ENCODE measurements around the gene COPS8. TPM values are rescaled to one million over a fixed set of nuclear protein-coding genes. Genes with fewer than 3 reads are reported as not detected.
A peak's percentile ranks its signal among the peaks of the same experiment; 100 is the strongest.

COPS8 gene
- total RNA-seq, 1 experiment from 2014 or later, result 217 TPM

- DNase-seq (ENCODE audit: low spot score), result no peak
These were observed 21.3 kb upstream of the COPS8 start for GRCh38 chr2:237064203-237065070.

GRCh38 chr2:237065071-237065377 lies 20.7 kb upstream of the COPS8 start:
- no peak for DNase-seq (ENCODE audit: low spot score)

- no peak for DNase-seq (ENCODE audit: low spot score)
These were observed 19.3 kb upstream of the COPS8 start for GRCh38 chr2:237066396-237066795.

DNA sequence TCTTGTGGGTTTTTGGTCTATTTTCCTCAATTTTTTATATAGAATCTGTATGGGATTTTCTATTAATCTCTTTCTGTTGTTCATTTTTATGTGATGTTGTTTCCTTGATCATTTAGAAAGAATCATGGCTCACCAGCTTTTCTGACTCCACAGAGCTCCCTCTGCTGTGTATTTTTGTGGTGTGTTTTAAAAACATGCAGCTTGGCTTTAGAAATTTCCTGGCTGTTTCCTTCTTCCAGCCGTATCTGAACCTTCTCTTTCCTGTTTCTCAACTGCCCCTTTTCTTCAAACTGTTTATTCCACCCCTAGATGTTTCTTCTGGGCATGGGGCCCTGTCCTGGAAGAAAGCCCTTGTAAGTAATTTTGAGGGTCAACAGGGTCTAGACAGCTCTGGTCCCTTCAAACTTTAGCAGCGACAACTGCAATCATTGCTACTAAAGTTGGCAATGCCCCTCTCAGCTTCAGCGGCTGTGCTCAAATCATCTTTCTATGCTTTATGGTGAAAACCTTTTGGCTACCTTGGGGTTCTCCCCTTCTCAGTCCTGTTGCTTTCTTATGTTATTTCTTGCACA lies 17.6 kb upstream of the COPS8 start:
- DNase-seq (ENCODE audit: low spot score), result no peak

DNA sequence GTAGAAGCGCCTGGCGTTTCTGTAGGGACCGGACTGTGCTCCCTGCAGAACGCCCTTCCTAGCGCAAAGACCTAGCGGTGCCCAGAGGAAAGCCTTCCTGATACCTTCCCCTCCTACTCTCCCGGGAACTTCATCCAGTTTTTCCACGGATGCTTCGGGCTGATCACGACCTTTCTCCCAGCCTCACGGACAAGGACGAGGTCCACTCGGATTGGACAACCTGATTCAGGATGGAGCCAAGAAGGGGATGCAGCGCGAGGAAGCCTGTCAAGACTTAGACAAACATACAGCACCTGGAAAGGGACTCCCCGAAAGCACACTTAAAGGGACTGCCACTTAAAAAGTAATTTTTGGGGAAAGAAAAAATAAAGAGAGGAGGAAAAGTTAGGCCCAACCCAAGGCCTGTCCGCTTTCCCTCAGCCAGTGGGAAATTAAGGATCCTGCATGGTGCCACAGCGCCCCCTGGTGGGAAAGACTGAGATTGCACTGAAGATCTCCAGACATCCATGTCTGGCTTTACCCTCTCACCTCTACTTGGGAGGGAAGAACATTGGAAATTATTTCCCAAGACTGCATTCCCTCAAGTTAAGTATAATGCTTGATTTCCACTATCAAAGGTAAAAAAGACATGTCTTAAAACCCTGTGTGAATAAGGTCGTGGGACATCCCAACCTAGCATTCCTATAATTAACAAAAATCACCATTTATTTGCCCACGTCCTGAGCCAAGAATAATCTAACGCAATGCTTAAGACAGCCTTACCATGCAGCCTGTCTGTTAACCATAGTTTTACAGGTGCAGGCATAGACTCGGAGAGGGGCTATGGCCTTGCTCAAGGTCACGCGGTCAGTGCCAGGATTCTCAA lies 13.4 kb upstream of the COPS8 start:
- DNase-seq (ENCODE audit: low spot score), result peak; percentile 37

DNA sequence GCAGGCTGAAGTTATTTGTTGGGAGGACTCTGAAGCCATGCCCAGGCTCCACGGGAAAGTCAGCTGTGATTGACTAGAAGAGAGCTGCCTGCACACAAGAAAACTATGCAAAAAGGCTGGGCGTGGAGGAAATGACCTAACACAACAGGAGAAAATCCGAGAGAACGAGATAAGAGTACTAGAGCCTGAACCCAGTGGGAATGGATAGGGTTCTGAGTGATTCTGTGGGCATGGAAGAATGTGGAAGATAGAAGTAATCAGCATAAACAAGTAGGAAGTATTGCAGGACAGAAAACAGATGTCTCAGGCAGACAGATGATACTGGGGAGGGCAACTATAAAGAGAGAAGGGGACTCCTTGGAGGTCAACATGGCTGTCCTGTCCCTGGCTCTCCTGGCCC lies 12.1 kb upstream of the COPS8 start:
- DNase-seq (ENCODE audit: low spot score), result no peak

- no peak for DNase-seq (ENCODE audit: low spot score)
These were observed 11.3 kb upstream of the COPS8 start for GRCh38 chr2:237074211-237074993.

DNA sequence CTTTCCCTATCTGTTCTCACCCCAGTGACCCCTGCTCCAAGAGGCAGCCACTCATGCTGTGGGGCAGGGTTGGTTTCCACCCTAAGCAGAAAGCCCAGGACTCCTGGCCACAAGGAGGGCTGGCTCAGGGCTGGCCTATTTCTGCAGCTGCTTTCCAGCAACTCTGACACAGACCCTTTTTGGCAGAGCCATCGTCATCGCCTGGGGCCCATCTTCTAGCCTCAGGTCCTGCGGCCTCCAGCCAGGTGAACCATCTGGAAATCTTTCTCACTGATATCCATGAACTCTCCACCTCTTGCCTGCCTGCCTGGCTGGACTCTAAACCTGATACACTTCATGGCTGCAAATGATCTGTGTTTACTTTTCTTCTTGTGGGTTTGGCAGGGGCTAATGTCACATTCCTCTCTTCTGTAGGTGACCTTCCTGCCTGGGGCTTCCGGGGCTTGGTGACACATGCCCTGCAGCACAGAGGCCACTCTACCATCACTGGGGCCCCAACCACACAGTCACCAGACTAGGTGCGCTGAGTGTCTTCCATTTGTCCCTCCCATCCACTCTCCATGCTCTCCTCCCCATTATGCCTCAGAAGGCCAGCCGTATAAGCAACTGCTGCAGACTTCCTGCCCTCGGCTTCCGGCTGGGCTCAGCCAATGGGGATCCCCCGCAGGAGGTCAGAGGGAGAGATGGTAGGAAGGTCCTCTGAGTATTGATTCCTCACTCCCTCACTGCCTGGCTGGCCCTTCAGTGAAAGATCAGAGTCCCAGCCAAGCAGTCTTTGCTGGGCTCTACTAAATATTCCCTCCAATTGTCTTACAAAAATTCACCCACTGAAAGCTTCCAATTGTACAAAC lies 9.7 kb upstream of the COPS8 start:
- peak; percentile 47 for DNase-seq (ENCODE audit: low spot score)

DNA sequence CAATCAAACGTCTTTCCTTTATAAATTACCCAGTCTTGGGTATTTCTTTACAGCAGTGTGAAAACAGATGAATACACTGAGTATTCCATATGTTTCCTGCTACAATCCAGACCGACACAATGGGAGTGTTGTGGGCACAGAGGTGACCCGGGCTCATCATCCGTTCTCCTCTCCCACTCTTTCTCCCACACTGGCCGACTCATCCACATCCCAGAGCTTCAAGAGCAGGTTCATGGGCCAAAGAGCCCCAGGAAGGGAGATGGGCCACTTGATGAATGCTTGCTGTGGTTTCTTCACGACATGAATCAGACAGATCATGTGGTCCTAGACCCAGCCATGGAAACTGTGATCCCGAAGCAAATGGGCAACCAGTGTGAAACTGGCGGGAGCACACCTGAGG lies 4.1 kb upstream of the COPS8 start:
- no peak for DNase-seq (ENCODE audit: low spot score)

- no peak for DNase-seq (ENCODE audit: low spot score)
These were observed 2.7 kb upstream of the COPS8 start for GRCh38 chr2:237083026-237083425.

DNA sequence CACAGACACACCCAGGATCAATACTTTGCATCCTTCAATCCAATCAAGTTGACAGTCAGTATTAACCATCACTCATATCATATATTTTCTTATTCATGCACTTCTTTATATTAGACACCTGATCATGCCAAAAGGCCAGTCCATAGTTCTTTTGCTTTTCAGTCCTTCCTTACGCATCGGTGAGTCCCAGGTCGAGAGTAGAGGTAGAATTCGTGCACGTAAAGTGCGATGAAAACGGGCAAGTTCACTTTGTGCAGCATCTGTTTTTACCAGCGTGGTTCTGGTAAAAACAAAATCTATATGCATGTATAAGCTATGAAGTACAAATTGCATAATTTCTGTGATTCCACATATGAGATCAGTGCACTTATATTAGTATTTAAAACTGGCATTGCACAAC lies 1.2 kb upstream of the COPS8 start:
- no peak for DNase-seq (ENCODE audit: low spot score)

GRCh38 chr2:237090906-237091305 lies 5.2 kb downstream of the COPS8 start:
- DNase-seq (ENCODE audit: low spot score), result no peak

GRCh38 chr2:237091779-237092436 lies 6.2 kb downstream of the COPS8 start:
- peak; percentile 26 for DNase-seq (ENCODE audit: low spot score)

DNA sequence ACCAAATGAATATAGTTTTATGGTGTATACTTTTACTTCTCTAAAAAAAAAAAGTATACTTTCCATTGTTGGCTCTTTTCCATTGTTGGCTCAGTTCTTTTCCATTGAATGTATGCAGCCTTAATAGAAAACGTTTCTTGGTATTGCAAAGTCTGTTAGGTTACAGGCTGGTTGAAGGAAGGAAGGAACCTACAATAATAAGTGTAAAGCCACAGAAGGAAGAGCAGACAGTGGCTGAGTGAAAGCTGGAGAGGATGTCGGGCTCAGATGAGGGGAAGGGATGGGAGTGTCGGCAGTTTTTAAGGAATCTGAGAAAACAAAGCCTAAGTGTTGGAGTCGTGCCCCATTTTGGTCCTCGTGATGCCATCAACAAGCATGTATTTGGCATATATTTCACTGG lies 6.8 kb downstream of the COPS8 start:
- no peak for DNase-seq (ENCODE audit: low spot score)

DNA sequence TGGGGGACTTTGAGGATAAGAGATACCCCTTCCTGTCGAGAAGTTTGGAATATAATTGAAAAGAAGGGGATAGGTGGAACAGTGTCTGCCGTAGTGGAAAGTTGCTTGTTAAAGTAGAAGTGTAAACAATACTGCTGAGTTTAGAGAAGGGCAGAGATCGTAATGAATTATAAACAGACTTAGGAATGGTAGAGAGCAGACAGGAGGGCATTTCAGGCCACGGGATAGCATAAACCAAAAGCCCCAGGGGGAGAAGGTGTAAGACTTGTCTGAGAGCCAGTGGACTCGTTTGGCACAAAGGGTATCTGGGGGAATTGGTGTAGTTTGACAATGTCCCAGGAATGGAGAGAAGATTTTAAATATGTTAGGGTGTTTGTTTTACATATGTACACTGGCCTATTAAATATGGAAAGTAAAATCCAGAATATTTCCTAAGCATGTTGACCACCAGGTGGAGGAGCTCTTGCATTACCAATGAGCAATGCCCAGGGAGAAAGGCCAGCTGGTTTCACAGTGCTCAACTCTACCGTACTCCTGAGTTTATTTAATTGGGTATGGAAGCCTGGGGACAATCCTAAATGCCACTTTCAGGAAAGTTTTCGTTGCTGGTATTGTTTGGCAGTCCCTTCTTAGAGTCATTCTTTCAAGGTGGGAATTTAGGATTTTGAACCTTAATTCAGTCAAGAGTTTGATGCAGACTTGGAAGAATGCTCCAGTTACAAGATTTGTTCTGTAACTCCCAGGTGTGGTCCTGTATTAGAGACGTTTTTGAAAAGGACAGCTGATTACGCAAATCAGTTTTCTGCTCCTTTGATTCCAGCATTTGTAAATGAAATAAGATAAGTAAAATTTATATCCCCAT lies 7.5 kb downstream of the COPS8 start:
- DNase-seq (ENCODE audit: low spot score), result peak; percentile 62

DNA sequence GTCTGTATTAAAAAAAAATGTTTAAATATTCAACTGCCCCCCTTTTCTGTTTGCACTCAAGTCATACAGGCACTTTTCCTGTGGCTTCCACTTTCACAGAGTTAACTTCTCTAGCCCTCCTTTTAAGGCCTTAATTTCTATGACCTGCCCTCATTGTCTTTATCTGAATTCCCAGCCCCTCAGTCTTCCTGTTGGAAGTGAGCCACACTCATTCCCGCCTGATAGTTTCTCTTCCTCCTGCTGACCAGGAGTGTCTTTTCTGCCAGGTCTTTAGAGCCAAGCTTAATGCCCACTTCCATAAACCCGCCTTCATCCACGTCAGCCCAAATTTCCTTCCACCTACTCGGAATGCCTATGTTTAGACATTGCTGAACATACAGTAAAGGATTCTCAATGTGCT lies 10.5 kb downstream of the COPS8 start:
- no peak for DNase-seq (ENCODE audit: low spot score)

- no peak for DNase-seq (ENCODE audit: low spot score)
These were observed 11.2 kb downstream of the COPS8 start for GRCh38 chr2:237096911-237097310.

DNA sequence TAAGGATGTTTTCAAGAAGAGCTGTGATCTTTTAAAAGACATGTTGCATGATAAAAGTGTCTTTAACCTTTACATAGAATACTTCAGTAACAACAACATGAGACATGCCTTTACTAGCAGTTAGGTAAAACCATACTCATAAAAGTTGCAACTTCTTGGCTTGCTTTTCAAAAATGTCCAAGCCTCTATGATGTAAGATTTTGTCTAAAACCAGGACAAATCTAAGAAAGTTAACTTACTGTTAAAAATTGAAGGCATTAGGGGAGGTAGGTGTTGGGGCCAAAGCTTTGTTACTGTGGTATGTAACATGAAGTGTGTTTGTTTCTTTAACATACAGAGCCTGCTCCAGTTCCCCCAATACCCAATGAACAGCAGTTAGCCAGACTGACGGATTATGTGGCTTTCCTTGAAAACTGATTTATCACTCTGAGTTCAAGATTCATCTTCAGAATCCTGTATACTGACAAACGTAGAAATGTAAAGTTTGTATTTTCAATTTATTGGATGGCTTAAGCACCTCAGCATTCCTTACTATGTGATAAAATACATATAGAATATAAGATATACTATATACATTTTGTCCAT lies 11.7 kb downstream of the COPS8 start:
- no peak for DNase-seq (ENCODE audit: low spot score)
